HL-60/S4 (cell line): ENCODE data around the gene PAGR1.

ENCODE experiments used
- in situ Hi-C: fragments of 300-500 bp; cut with MboI; formaldehyde crosslinking; loops from 2 replicates; pipeline ENCODE4 v1.14.3; 2022; ENCODE audit warnings: low sequenced_read_pairs

Gene PAGR1

GRCh38 chr16:29791845-29792807, 23.8 kb upstream of the PAGR1 start:
- in situ Hi-C loops = loop anchor here (5.0 kb wide), 1 partner anchor 45 kb away; the partner anchor contains the start of gene C16orf54

- in situ Hi-C loops = loop anchor here (5.0 kb wide), 1 partner anchor 46 kb away; the partner anchor contains the start of gene C16orf54
Observed at GRCh38 chr16:29793153-29793552, 22.8 kb upstream of the PAGR1 start.

- in situ Hi-C loops = loop anchor here (5.0 kb wide), 1 partner anchor 47 kb away; the partner anchor contains the start of gene C16orf54
Observed at GRCh38 chr16:29794231-29794710, 21.7 kb upstream of the PAGR1 start.

- in situ Hi-C loops = no loop called here
Observed at GRCh38 chr16:29802416-29802935, 13.5 kb upstream of the PAGR1 start.

GRCh38 chr16:29804020-29804419, 11.9 kb upstream of the PAGR1 start:
- in situ Hi-C loops = no loop called here

GRCh38 chr16:29804455-29805231, 11.3 kb upstream of the PAGR1 start:
- in situ Hi-C loops = no loop called here

- in situ Hi-C loops = no loop called here
Observed at GRCh38 chr16:29805232-29806098, 10.5 kb upstream of the PAGR1 start.

GRCh38 chr16:29806099-29806579, 9.8 kb upstream of the PAGR1 start, which contains the start of gene MAZ:
TSS of gene MAZ (plus strand) at chr16:29806529. CDS start at chr16:29806702, 173 bp downstream.
- in situ Hi-C loops = no loop called here

- in situ Hi-C loops = no loop called here
Observed at GRCh38 chr16:29806641-29807425, 9.1 kb upstream of the PAGR1 start.

- in situ Hi-C loops = no loop called here
Observed at GRCh38 chr16:29807426-29808218, 8.3 kb upstream of the PAGR1 start.

GRCh38 chr16:29808219-29808900, 7.6 kb upstream of the PAGR1 start:
- in situ Hi-C loops = no loop called here

- in situ Hi-C loops = no loop called here
Observed at GRCh38 chr16:29809031-29809747, 6.8 kb upstream of the PAGR1 start.

GRCh38 chr16:29809850-29810698, 5.9 kb upstream of the PAGR1 start:
- in situ Hi-C loops = no loop called here

- in situ Hi-C loops = no loop called here
Observed at GRCh38 chr16:29810699-29811169, 5.2 kb upstream of the PAGR1 start.

- in situ Hi-C loops = no loop called here
Observed at GRCh38 chr16:29811170-29811895, 4.6 kb upstream of the PAGR1 start.
